ENCODE results near the gene ATAD3C.

DNA sequence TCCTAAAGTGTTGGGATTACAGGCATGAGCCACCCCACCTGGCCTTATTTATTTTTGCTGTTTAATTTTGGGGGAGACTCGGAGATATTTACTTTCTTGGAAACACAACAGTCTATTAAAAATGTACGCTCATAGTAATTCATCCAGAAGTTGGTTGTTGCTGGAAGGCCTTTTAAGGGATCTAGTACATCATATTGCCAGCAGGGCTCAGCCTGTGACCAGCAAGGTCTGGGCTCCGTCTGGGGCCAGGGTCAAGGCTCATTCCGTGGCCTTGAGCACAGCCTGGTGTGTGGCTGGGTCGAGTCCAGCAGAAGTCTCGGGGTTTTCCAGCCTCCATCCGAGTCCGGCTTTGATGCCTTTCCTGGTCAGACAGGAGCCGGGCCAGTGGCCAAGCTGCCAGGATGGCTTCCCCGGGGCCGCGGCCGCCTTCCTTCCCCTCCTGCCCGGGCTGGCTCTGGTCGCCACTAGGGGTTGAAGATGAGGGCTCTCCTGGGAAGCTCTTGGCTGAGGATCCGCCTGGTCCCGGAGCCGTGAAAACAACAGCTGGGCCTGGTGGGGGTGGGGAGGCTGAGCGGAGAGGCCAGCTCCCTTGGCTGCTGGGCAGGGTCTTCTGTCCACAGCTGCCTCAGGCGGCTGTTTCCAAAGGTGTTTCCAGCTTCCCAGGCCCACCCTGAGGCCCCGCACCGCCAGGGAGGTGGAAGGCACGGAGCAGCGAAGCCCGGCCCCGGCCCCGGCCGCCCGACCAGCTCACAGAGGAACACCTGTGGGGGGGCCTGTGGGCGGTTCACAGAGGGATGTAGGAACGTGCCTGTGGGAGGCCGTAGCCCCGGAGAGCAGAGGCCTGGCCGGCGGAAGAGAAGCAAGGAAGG is 19.1 kb upstream of the ATAD3C start:
- TF ChIP-seq, protein P1, sequence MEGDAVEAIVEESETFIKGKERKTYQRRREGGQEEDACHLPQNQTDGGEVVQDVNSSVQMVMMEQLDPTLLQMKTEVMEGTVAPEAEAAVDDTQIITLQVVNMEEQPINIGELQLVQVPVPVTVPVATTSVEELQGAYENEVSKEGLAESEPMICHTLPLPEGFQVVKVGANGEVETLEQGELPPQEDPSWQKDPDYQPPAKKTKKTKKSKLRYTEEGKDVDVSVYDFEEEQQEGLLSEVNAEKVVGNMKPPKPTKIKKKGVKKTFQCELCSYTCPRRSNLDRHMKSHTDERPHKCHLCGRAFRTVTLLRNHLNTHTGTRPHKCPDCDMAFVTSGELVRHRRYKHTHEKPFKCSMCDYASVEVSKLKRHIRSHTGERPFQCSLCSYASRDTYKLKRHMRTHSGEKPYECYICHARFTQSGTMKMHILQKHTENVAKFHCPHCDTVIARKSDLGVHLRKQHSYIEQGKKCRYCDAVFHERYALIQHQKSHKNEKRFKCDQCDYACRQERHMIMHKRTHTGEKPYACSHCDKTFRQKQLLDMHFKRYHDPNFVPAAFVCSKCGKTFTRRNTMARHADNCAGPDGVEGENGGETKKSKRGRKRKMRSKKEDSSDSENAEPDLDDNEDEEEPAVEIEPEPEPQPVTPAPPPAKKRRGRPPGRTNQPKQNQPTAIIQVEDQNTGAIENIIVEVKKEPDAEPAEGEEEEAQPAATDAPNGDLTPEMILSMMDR (conservative IDR thresholded peaks at IDR 0.05 in 1 of 2, IDR thresholded peaks at IDR 0.05 in 1 of 2; ENCODE audit: low read depth in 1 of 2, low read length in 2 of 2), result peak in 1 of 2 donors; percentile 17
- no peak for TF ChIP-seq EZH2 (IDR thresholded peaks at IDR 0.05; ENCODE audit: low read length, missing control alignments)
